CD4-positive, alpha-beta memory T cell (primary cell): ENCODE data around the gene SH2D4B. TPM values are rescaled to one million over a fixed set of nuclear protein-coding genes. Genes with fewer than 3 reads are reported as not detected.

Experiments used
- CTCF ChIA-PET: fragments of 350-600 bp; sonication (Branson Sonifier 250); formaldehyde crosslinking; loops from one replicate; lab custom pipeline; 2021; ENCODE audit warnings: inconsistent platforms; ENCODE audit not compliant: partially characterized antibody; lab: Charles Lee
- POLR2A ChIA-PET: fragments of 350-600 bp; sonication (Branson Sonifier 250); formaldehyde crosslinking; loops from one replicate; lab custom pipeline; 2021; ENCODE audit not compliant: partially characterized antibody; lab: Charles Lee
- DNase-seq, 5 donors: peaks; one replicate each; pipeline versions ENCODE4 v3.0.0 to v3.0.0-alpha.2; 2020 to 2022; ENCODE audit warnings: mixed read lengths in 1 of 5
- H3K27ac ChIP-seq: one replicate; pipeline ENCODE4 v1.7.0; 2013; ENCODE audit warnings: low read depth, low read length
- H3K27me3 ChIP-seq: 2 replicates; pipeline ENCODE4 v1.7.0; 2013; ENCODE audit warnings: mild to moderate bottlenecking, low read length, moderate library complexity; ENCODE audit not compliant: insufficient read depth
- H3K36me3 ChIP-seq: 2 replicates; pipeline ENCODE4 v1.7.0; 2013; ENCODE audit warnings: mild to moderate bottlenecking, low read length, moderate library complexity; ENCODE audit not compliant: insufficient read depth
- H3K4me1 ChIP-seq: 2 replicates; pipeline ENCODE4 v1.7.0; 2013; ENCODE audit warnings: mild to moderate bottlenecking, low read length, moderate library complexity; ENCODE audit not compliant: insufficient read depth
- H3K4me3 ChIP-seq, 2 donors: one replicate each; pipeline ENCODE4 v1.7.0; 2013; ENCODE audit warnings: low read length in 2 of 2, mild to moderate bottlenecking in 1 of 2
- H3K9me3 ChIP-seq, 2 donors: one replicate each; pipeline ENCODE4 v1.7.0; 2013; ENCODE audit warnings: low read length in 2 of 2, control low read depth in 1 of 2; ENCODE audit not compliant: control insufficient read depth in 1 of 2
- H3K27ac Mint-ChIP-seq, 7 donors: one replicate each; pipeline ENCODE4 v1.8.0; 2020 to 2021; ENCODE audit warnings: mixed read lengths in 7 of 7, mild to moderate bottlenecking in 6 of 7, inconsistent platforms in 3 of 7, moderate library complexity in 3 of 7
- H3K27me3 Mint-ChIP-seq, 2 donors: one replicate each; pipeline ENCODE4 v1.8.0; 2020 to 2021; ENCODE audit warnings: mixed read lengths in 2 of 2
- H3K36me3 Mint-ChIP-seq, 2 donors: one replicate each; pipeline ENCODE4 v1.8.0; 2020 to 2021; ENCODE audit warnings: mixed read lengths in 2 of 2, inconsistent platforms in 1 of 2, mild to moderate bottlenecking in 1 of 2
- H3K4me1 Mint-ChIP-seq, 4 donors: one replicate each; pipeline ENCODE4 v1.8.0; 2020 to 2021; ENCODE audit warnings: mixed read lengths in 4 of 4, mild to moderate bottlenecking in 1 of 4
- H3K4me3 Mint-ChIP-seq, 8 donors: one replicate each; pipeline ENCODE4 v1.8.0; 2020 to 2021; ENCODE audit warnings: mixed read lengths in 8 of 8, mild to moderate bottlenecking in 7 of 8, moderate library complexity in 6 of 8, inconsistent platforms in 3 of 8
- H3K9me3 Mint-ChIP-seq, 8 donors: one replicate each; pipeline ENCODE4 v1.8.0; 2020 to 2021; ENCODE audit warnings: mixed read lengths in 8 of 8, mild to moderate bottlenecking in 5 of 8, inconsistent platforms in 3 of 8, moderate library complexity in 1 of 8
- intact Hi-C: fragments of 100-400 bp; cut with micrococcal nuclease; formaldehyde crosslinking; loops from one replicate; pipeline ENCODE4 v1.15.1; 2023
- polyA plus RNA-seq, 2 donors: library from polyadenylated mRNA; unstranded; fragments of 300-500 nt; fragmentation: Illumina TruSeq; gene quantifications; one replicate each; pipeline ENCODE4 v1.2.3, GENCODE V29; 2021
- total RNA-seq, 2 experiments: library from RNA; stranded (reverse); gene quantifications; one replicate each; pipeline ENCODE4 v1.2.3, GENCODE V29; 2021

Gene SH2D4B
- total and polyA plus RNA-seq, 4 experiments from 2014 or later = 0.17 TPM; not detected in 2

GRCh38 chr10:80500572-80501380 lies 36.9 kb upstream of the SH2D4B start:
- H3K27me3 Mint-ChIP-seq = no peaks in the 10 kb centered on the region
- peaks cover 87 to 100% (median 95%) of the 10 kb centered on the region in 4 donors for H3K4me1 Mint-ChIP-seq
- H3K36me3 Mint-ChIP-seq = peaks cover 24 to 65% of the 10 kb centered on the region in 2 donors
- H3K4me3 Mint-ChIP-seq = peak overlapping the region; percentile 15 to 90 (median 67)
- intact Hi-C loops = no loop called here
- peak overlapping the region; percentile 83 to 95 (median 92) for H3K27ac Mint-ChIP-seq
- ChIA-PET POLR2A (interaction anchor here (0.7 to 11.7 kb wide), 7 partner anchors 9 to 68 kb away, joined by 3 to 713 read pairs (median 6); partner anchors contain the start of gene TSPAN14), CTCF (interaction anchor here (0.7 to 21.6 kb wide), 6 partner anchors 12 to 119 kb away, joined by 3 to 814 read pairs (median 160); partner anchors contain the start of gene TSPAN14)
- peak in 3 of 5 donors; percentile 28 to 68 (median 37) for DNase-seq
- Histone ChIP-seq H3K4me1 (peaks cover 100% of the 10 kb centered on the region), H3K36me3 (peaks cover 7% of the 10 kb centered on the region), H3K4me3 (no peak overlapping the region), H3K27ac (peak overlapping the region; percentile 62), H3K9me3 (no peaks in the 10 kb centered on the region), H3K27me3 (no peaks in the 10 kb centered on the region)
- peaks cover 0 to 10% (median under 1%) of the 10 kb centered on the region in 8 donors for H3K9me3 Mint-ChIP-seq

- intact Hi-C loops = no loop called here
These were observed 36.3 kb upstream of the SH2D4B start for GRCh38 chr10:80501381-80501912.

DNA sequence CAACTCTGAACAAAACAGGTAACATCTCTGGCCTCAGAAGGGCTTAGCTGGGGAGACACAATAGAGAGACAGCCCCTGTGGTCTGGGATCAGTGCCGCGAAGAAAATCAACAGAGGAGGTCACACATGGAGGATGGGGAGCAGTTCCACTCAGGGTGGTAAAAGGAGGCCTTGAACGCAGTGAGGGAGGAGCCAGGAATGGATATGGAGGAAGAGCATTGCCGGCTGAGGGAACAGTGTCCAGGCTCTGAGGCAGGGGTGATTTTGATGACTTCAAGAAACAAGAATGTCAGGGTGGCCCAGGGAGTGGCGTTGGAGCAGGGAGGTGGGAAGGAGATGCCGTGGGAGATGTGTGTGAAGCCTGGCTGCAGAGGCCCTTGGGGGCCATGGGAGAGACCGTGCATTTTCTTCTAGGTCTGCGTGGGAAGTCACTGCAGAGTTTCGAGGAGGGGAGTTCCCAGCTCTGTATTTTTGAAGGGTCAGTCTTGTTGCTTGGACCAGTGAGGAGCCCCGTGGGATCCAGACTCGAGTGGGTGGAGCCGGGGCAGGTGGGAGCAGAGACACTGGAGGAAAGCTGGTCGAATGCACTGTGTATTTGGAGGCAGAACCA lies 35.7 kb upstream of the SH2D4B start:
- Mint-ChIP-seq H3K4me1 (peaks cover 79 to 94% (median 89%) of the 10 kb centered on the region in 4 donors), H3K27ac (peak overlapping the region; percentile 78 to 94 (median 92)), H3K27me3 (no peaks in the 10 kb centered on the region), H3K9me3 (peaks cover 0 to under 1% (median 0%) of the 10 kb centered on the region in 8 donors), H3K36me3 (peaks cover 14 to 59% of the 10 kb centered on the region in 2 donors), H3K4me3 (peak overlapping the region in 6 of 8 donors; percentile 11 to 79 (median 44))
- Histone ChIP-seq H3K36me3 (peaks cover 18% of the 10 kb centered on the region), H3K4me1 (peaks cover 92% of the 10 kb centered on the region), H3K4me3 (no peak overlapping the region), H3K27ac (peak overlapping the region; percentile 62), H3K9me3 (no peaks in the 10 kb centered on the region), H3K27me3 (no peaks in the 10 kb centered on the region)
- ChIA-PET CTCF (interaction anchor here (0.6 to 21.6 kb wide), 9 partner anchors 9 to 120 kb away, joined by 3 to 814 read pairs (median 4); partner anchors contain the start of genes PRXL2A and TSPAN14), POLR2A (interaction anchor here (1.3 to 11.7 kb wide), 4 partner anchors 10 to 45 kb away, joined by 6 to 713 read pairs (median 104); partner anchors contain the start of gene TSPAN14)
- intact Hi-C loops = no loop called here
- no peak for DNase-seq

More at GRCh38 chr10:80501381-80501912, 36.3 kb upstream of the SH2D4B start:
- H3K27me3 Mint-ChIP-seq = no peaks in the 10 kb centered on the region
- DNase-seq = no peak
- peak overlapping the region; percentile 78 to 94 (median 92) for H3K27ac Mint-ChIP-seq
- Histone ChIP-seq H3K9me3 (no peaks in the 10 kb centered on the region), H3K27ac (peak overlapping the region; percentile 62), H3K27me3 (no peaks in the 10 kb centered on the region), H3K4me1 (peaks cover 98% of the 10 kb centered on the region), H3K4me3 (no peak overlapping the region), H3K36me3 (peaks cover 14% of the 10 kb centered on the region)
- H3K4me1 Mint-ChIP-seq = peaks cover 84 to 100% (median 95%) of the 10 kb centered on the region in 4 donors
- CTCF ChIA-PET = interaction anchor here (0.7 to 21.6 kb wide), 8 partner anchors 10 to 120 kb away, joined by 3 to 814 read pairs (median 61); partner anchors contain the start of gene TSPAN14
- H3K4me3 Mint-ChIP-seq = peak overlapping the region in 7 of 8 donors; percentile 8 to 79 (median 36)
- peaks cover 19 to 64% of the 10 kb centered on the region in 2 donors for H3K36me3 Mint-ChIP-seq
- peaks cover 0 to 6% (median under 1%) of the 10 kb centered on the region in 8 donors for H3K9me3 Mint-ChIP-seq
- POLR2A ChIA-PET = interaction anchor here (0.7 to 11.7 kb wide), 4 partner anchors 14 to 68 kb away, joined by 3 to 713 read pairs (median 104); partner anchors contain the start of gene TSPAN14

DNA sequence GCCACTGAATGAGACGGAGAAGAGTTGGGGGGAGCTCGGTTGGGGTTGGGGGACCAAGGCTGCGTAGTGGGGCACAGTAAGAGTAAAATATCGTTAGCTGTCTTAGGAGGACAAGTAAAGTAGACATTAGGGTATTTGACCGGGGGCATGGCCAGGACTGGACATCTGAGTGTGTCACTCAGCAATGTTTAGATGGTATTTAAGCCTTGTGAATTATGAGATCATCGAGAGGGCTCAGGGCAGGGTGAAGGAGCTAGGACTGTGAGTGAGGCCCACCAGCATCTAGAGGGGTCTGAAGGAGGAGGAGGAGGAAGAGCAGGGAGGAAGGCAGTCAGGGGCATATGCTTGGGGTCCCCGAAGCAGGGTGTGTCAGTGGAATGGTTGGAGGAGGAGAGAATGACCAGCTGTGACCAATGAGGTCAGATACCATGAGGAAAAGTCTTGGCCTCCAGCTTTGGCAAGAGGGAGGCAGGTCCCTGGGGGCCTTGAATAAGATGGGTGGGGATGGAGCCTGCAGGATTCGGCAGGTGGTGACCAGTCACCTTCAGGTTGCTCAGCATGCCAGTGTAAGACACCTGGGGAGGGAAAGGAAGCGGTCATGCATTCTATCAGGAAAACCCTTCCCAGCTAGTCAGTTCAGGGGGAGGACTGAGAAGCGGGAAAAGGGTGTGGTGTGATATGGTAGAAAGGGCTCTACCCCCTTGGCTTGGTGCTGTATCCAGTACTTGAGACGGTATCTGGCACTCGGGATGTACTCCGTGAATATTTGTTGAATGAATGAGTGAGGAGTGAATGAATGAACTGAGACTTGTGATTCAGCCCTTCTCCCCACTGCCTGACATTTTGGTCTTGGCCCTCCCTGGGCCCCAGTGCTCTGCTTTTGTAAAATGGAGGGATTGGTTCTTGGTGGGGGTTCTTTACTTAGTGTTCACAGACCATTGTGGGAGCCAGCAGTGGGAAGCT lies 34.8 kb upstream of the SH2D4B start:
- DNase-seq = no peak
- peak overlapping the region; percentile 78 to 94 (median 92) for H3K27ac Mint-ChIP-seq
- ChIA-PET POLR2A (interaction anchor here (1.3 to 11.7 kb wide), 4 partner anchors 9 to 45 kb away, joined by 6 to 713 read pairs (median 104); partner anchors contain the start of gene TSPAN14), CTCF (interaction anchor here (0.6 to 21.6 kb wide), 9 partner anchors 8 to 121 kb away, joined by 3 to 814 read pairs (median 31); partner anchors contain the start of genes PRXL2A and TSPAN14)
- H3K4me3 Mint-ChIP-seq = peak overlapping the region; percentile 13 to 79 (median 44)
- H3K27me3 Mint-ChIP-seq = no peaks in the 10 kb centered on the region
- Histone ChIP-seq H3K27ac (peak overlapping the region; percentile 62), H3K27me3 (no peaks in the 10 kb centered on the region), H3K9me3 (no peaks in the 10 kb centered on the region), H3K36me3 (peaks cover 27% of the 10 kb centered on the region), H3K4me1 (peaks cover 83% of the 10 kb centered on the region), H3K4me3 (no peak overlapping the region)
- intact Hi-C loops = no loop called here
- peaks cover 72 to 85% (median 81%) of the 10 kb centered on the region in 4 donors for H3K4me1 Mint-ChIP-seq
- peaks cover 14 to 59% of the 10 kb centered on the region in 2 donors for H3K36me3 Mint-ChIP-seq
- H3K9me3 Mint-ChIP-seq = no peaks in the 10 kb centered on the region

GRCh38 chr10:80503584-80504157 lies 34.0 kb upstream of the SH2D4B start:
- CTCF ChIA-PET = interaction anchor here (1.3 to 21.6 kb wide), 8 partner anchors 11 to 122 kb away, joined by 6 to 814 read pairs (median 74); partner anchors contain the start of genes PRXL2A and TSPAN14
- H3K27me3 Mint-ChIP-seq = no peaks in the 10 kb centered on the region
- H3K27ac Mint-ChIP-seq = peak overlapping the region; percentile 47 to 94 (median 90)
- Histone ChIP-seq H3K27me3 (no peaks in the 10 kb centered on the region), H3K36me3 (peaks cover 32% of the 10 kb centered on the region), H3K9me3 (no peaks in the 10 kb centered on the region), H3K4me1 (peaks cover 76% of the 10 kb centered on the region), H3K27ac (peak overlapping the region; percentile 62), H3K4me3 (no peak overlapping the region)
- no peak for DNase-seq
- intact Hi-C loops = loop anchor here (2.0 kb wide), 1 partner anchor 25 kb away; no protein-coding TSS in a partner anchor
- H3K9me3 Mint-ChIP-seq = no peaks in the 10 kb centered on the region
- POLR2A ChIA-PET = interaction anchor here (1.5 to 11.7 kb wide), 3 partner anchors 17 to 46 kb away, joined by 4 to 713 read pairs (median 202); partner anchors contain the start of gene TSPAN14
- H3K4me3 Mint-ChIP-seq = peak overlapping the region in 6 of 8 donors; percentile 21 to 59 (median 40)
- peaks cover 66 to 81% (median 75%) of the 10 kb centered on the region in 4 donors for H3K4me1 Mint-ChIP-seq
- peaks cover 18 to 63% of the 10 kb centered on the region in 2 donors for H3K36me3 Mint-ChIP-seq
